Tibial artery (tissue), 4 donors: Measurements from ENCODE around the gene ARMH2.

Experiments
- DNase-seq, 2 donors: peaks; one replicate each; pipeline ENCODE4 v3.0.0-alpha.2; 2019
- H3K27ac ChIP-seq, 2 donors: fragments of 200-600 bp; sonication (generic) in 1 of 2; 1 replicate in 1 of 2; 2 replicates in 1 of 2; pipeline ENCODE4 v1.5.1; 2018 to 2019; ENCODE audit warnings: mild to moderate bottlenecking in 1 of 2
- H3K27me3 ChIP-seq, 2 donors: fragments of 200-600 bp; sonication (generic) in 1 of 2; one replicate each; pipeline versions ENCODE4 v1.5.1 to v1.6.0; 2016 to 2019
- H3K36me3 ChIP-seq, 3 donors: fragments of 200-600 bp; sonication (generic) in 2 of 3; one replicate each; pipeline ENCODE4 v1.5.1; 2016 to 2019; ENCODE audit warnings: mild to moderate bottlenecking in 2 of 3
- H3K4me1 ChIP-seq, 4 donors: fragments of 200-600 bp; sonication (generic) in 2 of 4; 1 replicate in 3 of 4; 2 replicates in 1 of 4; pipeline ENCODE4 v1.5.1; 2016 to 2019
- H3K4me3 ChIP-seq, 2 donors: fragments of 200-600 bp; sonication (generic) in 1 of 2; 1 replicate in 1 of 2; 2 replicates in 1 of 2; pipeline ENCODE4 v1.5.1; 2018 to 2019; ENCODE audit warnings: mild to moderate bottlenecking in 2 of 2
- H3K9me3 ChIP-seq, 3 donors: fragments of 200-600 bp; sonication (generic) in 1 of 3; one replicate each; pipeline ENCODE4 v1.5.1; 2016 to 2019
- intact Hi-C: fragments of 100-400 bp; cut with DNase I; formaldehyde crosslinking; loops from one replicate; pipeline ENCODE4 v1.15.0; 2023; ENCODE audit warnings: low total_unique reads
- TF ChIP-seq, protein P1 (sequence below), 2 experiments: fragments of 200-600 bp in 1 of 2; fragments of 450-650 bp in 1 of 2; IDR thresholded peaks; one replicate each; pipeline ENCODE4 v1.5.1; 2017 to 2019; ENCODE audit warnings: antibody characterized with exemption in 2 of 2, mild to moderate bottlenecking in 1 of 2, moderate library complexity in 1 of 2

Gene ARMH2

DNA sequence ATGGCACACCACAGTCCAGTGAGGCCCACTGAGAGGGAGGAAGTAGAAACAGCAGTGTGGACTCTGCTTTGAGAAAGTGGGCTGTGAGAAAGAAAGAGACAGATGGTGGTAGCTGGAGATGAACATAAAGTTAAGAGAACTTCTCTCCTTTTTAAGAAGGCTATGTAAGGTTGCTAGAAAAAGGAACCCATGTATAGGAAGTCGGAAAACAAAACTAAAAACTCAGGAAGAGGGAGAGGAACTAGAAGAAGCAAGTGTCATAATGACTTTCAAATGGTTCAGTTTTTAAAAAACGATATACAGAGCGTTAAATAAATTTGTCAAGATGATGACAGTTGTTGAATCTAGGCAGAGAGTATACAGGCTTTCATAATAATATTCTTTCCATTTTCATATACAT lies 49.4 kb downstream of the ARMH2 start:
- Histone ChIP-seq H3K4me3 (no peak overlapping the region), H3K4me1 (no peaks in the 10 kb centered on the region), H3K36me3 (no peaks in the 10 kb centered on the region), H3K27me3 (no peaks in the 10 kb centered on the region), H3K27ac (no peak overlapping the region), H3K9me3 (no peaks in the 10 kb centered on the region)
- DNase-seq, result no peak
- TF ChIP-seq, protein P1, sequence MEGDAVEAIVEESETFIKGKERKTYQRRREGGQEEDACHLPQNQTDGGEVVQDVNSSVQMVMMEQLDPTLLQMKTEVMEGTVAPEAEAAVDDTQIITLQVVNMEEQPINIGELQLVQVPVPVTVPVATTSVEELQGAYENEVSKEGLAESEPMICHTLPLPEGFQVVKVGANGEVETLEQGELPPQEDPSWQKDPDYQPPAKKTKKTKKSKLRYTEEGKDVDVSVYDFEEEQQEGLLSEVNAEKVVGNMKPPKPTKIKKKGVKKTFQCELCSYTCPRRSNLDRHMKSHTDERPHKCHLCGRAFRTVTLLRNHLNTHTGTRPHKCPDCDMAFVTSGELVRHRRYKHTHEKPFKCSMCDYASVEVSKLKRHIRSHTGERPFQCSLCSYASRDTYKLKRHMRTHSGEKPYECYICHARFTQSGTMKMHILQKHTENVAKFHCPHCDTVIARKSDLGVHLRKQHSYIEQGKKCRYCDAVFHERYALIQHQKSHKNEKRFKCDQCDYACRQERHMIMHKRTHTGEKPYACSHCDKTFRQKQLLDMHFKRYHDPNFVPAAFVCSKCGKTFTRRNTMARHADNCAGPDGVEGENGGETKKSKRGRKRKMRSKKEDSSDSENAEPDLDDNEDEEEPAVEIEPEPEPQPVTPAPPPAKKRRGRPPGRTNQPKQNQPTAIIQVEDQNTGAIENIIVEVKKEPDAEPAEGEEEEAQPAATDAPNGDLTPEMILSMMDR (IDR thresholded peaks at IDR 0.05), result no peak
- intact Hi-C loops, result no loop called here
